DOHH2 (cell line): ENCODE results near the gene TMEM109.

Experiments used
- H3F3A ChIP-seq: fragments of 200-600 bp; sonication (generic), shearing (Covaris generic); 2 replicates; pipeline ENCODE4 v1.6.0; 2016; ENCODE audit warnings: antibody characterized with exemption, mild to moderate bottlenecking; ENCODE audit not compliant: control insufficient read depth, insufficient read depth
- H3K27ac ChIP-seq: fragments of 200-600 bp; sonication (generic); 2 replicates; pipeline ENCODE4 v1.5.1; 2014; ENCODE audit warnings: low read depth, mild to moderate bottlenecking, low read length, moderate library complexity
- H3K27me3 ChIP-seq: fragments of 200-600 bp; sonication (generic); 2 replicates; pipeline ENCODE4 v1.6.1; 2014; ENCODE audit warnings: mild to moderate bottlenecking, low read length, mixed read lengths; ENCODE audit not compliant: control insufficient read depth
- H3K36me3 ChIP-seq: fragments of 200-600 bp; sonication (generic); 2 replicates; pipeline ENCODE4 v1.6.1; 2014; ENCODE audit warnings: mild to moderate bottlenecking, low read length, moderate library complexity, mixed read lengths; ENCODE audit not compliant: control insufficient read depth
- H3K4me1 ChIP-seq: fragments of 200-600 bp; sonication (generic); 2 replicates; pipeline ENCODE4 v1.6.1; 2014; ENCODE audit warnings: mild to moderate bottlenecking, low read length, mixed read lengths; ENCODE audit not compliant: control insufficient read depth
- H3K4me2 ChIP-seq: fragments of 200-600 bp; sonication (generic); 2 replicates; pipeline ENCODE4 v1.6.0; 2014; ENCODE audit warnings: mild to moderate bottlenecking, low read length, moderate library complexity
- H3K4me3 ChIP-seq: fragments of 200-600 bp; sonication (generic); 2 replicates; pipeline ENCODE4 v1.5.1; 2014; ENCODE audit warnings: mild to moderate bottlenecking, low read length, mixed read lengths
- H3K79me2 ChIP-seq: fragments of 200-600 bp; sonication (generic); 2 replicates; pipeline ENCODE4 v1.6.1; 2014; ENCODE audit warnings: mild to moderate bottlenecking, low read length, mixed read lengths; ENCODE audit not compliant: control insufficient read depth
- H3K9me2 ChIP-seq: fragments of 200-600 bp; sonication (generic); replicated peaks from 2 replicates; pipeline ENCODE4 v1.6.1; 2014; ENCODE audit warnings: mild to moderate bottlenecking, low read length, mixed read lengths; ENCODE audit not compliant: control insufficient read depth
- H3K9me3 ChIP-seq: fragments of 200-600 bp; sonication (generic); 2 replicates; pipeline ENCODE4 v1.6.1; 2014; ENCODE audit warnings: antibody characterized with exemption, low read length, mixed read lengths; ENCODE audit not compliant: control insufficient read depth, insufficient read depth
- H4K20me1 ChIP-seq: fragments of 200-600 bp; sonication (generic); 2 replicates; pipeline ENCODE4 v1.6.0; 2014; ENCODE audit warnings: low read depth, mild to moderate bottlenecking, antibody characterized with exemption, low read length, moderate library complexity; ENCODE audit not compliant: control insufficient read depth, insufficient read depth
- CTCF ChIP-seq: fragments of 200-600 bp; sonication (generic); IDR thresholded peaks from one replicate; pipeline ENCODE4 v1.5.1; 2014; ENCODE audit warnings: antibody characterized with exemption, mild to moderate bottlenecking, low read depth, low read length; ENCODE audit not compliant: poor library complexity, severe bottlenecking
- EZH2phosphoT487 ChIP-seq: fragments of 200-600 bp; sonication (generic); IDR thresholded peaks from 2 replicates; pipeline ENCODE4 v1.6.1; 2017; ENCODE audit warnings: borderline replicate concordance, mild to moderate bottlenecking, antibody characterized with exemption, low read length, moderate library complexity, mixed read lengths

TMEM109 gene

GRCh38 chr11:60954421-60954820, 40.5 kb downstream of the TMEM109 start:
- Histone ChIP-seq H3K79me2 (peaks cover 25% of the 10 kb centered on the region), H3K36me3 (peaks cover 7% of the 10 kb centered on the region; the same call in 1 of the 2 replicates), H3K4me2 (peak overlapping the region; percentile 99), H3K4me1 (peaks cover 50% of the 10 kb centered on the region), H3K27ac (peak overlapping the region; percentile 91; the same call in 1 of the 2 replicates), H3K27me3 (no peaks in the 10 kb centered on the region), H3K9me2 (no peaks in the 10 kb centered on the region), H4K20me1 (no peaks in the 10 kb centered on the region), H3K9me3 (no peaks in the 10 kb centered on the region), H3K4me3 (peak overlapping the region; percentile 37), H3F3A (peaks cover 6% of the 10 kb centered on the region; the same call in 1 of the 2 replicates)
- TF ChIP-seq EZH2phosphoT487 (no peak), CTCF (no peak)

GRCh38 chr11:60955571-60955970, 41.6 kb downstream of the TMEM109 start:
- Histone ChIP-seq H3K27ac (no peak overlapping the region), H3K4me2 (no peak overlapping the region), H3F3A (peaks cover 3% of the 10 kb centered on the region; the same call in 1 of the 2 replicates), H3K36me3 (peaks cover 3% of the 10 kb centered on the region; the same call in 1 of the 2 replicates), H3K4me1 (peaks cover 42% of the 10 kb centered on the region), H3K79me2 (peaks cover 13% of the 10 kb centered on the region), H3K27me3 (no peaks in the 10 kb centered on the region), H3K4me3 (no peak overlapping the region), H3K9me2 (no peaks in the 10 kb centered on the region), H4K20me1 (no peaks in the 10 kb centered on the region), H3K9me3 (no peaks in the 10 kb centered on the region)
- TF ChIP-seq CTCF = no peak
- TF ChIP-seq EZH2phosphoT487 = no peak

GRCh38 chr11:60957188-60957587, 43.2 kb downstream of the TMEM109 start:
- H3K9me3 ChIP-seq = no peaks in the 10 kb centered on the region
- H3F3A ChIP-seq = peaks cover 3% of the 10 kb centered on the region; the same call in 1 of the 2 replicates
- H3K27ac ChIP-seq = no peak overlapping the region
- H3K36me3 ChIP-seq = no peaks in the 10 kb centered on the region
- TF ChIP-seq EZH2phosphoT487 (no peak), CTCF (no peak)
- H3K27me3 ChIP-seq = no peaks in the 10 kb centered on the region
- H3K4me2 ChIP-seq = no peak overlapping the region
- H3K79me2 ChIP-seq = no peaks in the 10 kb centered on the region
- no peaks in the 10 kb centered on the region for H4K20me1 ChIP-seq
- H3K4me3 ChIP-seq = no peak overlapping the region
- peaks cover 37% of the 10 kb centered on the region for H3K4me1 ChIP-seq
- no peaks in the 10 kb centered on the region for H3K9me2 ChIP-seq
